WTC11 (cell line): ENCODE results near the gene HOXD10.

Experiments used
- ATF3 ChIP-seq: sonication (generic); formaldehyde crosslinking; conservative IDR thresholded peaks from 2 replicates; pipeline ENCODE4 v1.8.1; 2022; ENCODE audit warnings: mild to moderate bottlenecking, missing genetic modification reagents
- ATF6 ChIP-seq: sonication (generic); formaldehyde crosslinking; IDR thresholded peaks from 2 replicates; pipeline ENCODE4 v1.8.1; 2023; ENCODE audit warnings: mild to moderate bottlenecking, missing genetic modification reagents
- CTCF ChIP-seq: fragments of 200-600 bp; IDR thresholded peaks from 2 replicates; pipeline ENCODE4 v1.8.0; 2022; ENCODE audit warnings: antibody characterized with exemption
- E2F5 ChIP-seq: sonication (generic); formaldehyde crosslinking; IDR thresholded peaks from 2 replicates; pipeline ENCODE4 v1.8.1; 2022; ENCODE audit warnings: mild to moderate bottlenecking, moderate library complexity, missing genetic modification reagents
- FOXJ3 ChIP-seq: sonication (generic); formaldehyde crosslinking; IDR thresholded peaks from 2 replicates; pipeline ENCODE4 v1.9.0; 2021; ENCODE audit warnings: missing genetic modification reagents, mild to moderate bottlenecking, borderline replicate concordance
- FOXK1 ChIP-seq: sonication (generic); formaldehyde crosslinking; IDR thresholded peaks from 2 replicates; pipeline ENCODE4 v1.8.0; 2022; ENCODE audit warnings: mild to moderate bottlenecking, moderate library complexity, missing genetic modification reagents
- FOXP4 ChIP-seq: sonication (generic); formaldehyde crosslinking; IDR thresholded peaks from 2 replicates; pipeline ENCODE4 v1.8.0; 2022; ENCODE audit warnings: mild to moderate bottlenecking, missing genetic modification reagents
- IRF1 ChIP-seq: sonication (generic); formaldehyde crosslinking; IDR thresholded peaks from 2 replicates; pipeline ENCODE4 v1.8.0; 2023; ENCODE audit warnings: missing genetic modification reagents
- NFE2L1 ChIP-seq: sonication (generic); formaldehyde crosslinking; IDR thresholded peaks from 2 replicates; pipeline ENCODE4 v1.8.1; 2023; ENCODE audit warnings: missing genetic modification reagents
- NR2C2 ChIP-seq: sonication (generic); formaldehyde crosslinking; IDR thresholded peaks from 2 replicates; pipeline ENCODE4 v1.8.0; 2022; ENCODE audit warnings: mild to moderate bottlenecking, missing genetic modification reagents
- SMAD3 ChIP-seq: sonication (generic); formaldehyde crosslinking; IDR thresholded peaks from 2 replicates; pipeline ENCODE4 v1.8.0; 2022; ENCODE audit warnings: missing genetic modification reagents, mild to moderate bottlenecking, borderline replicate concordance

GRCh38 chr2:176130147-176130956 is 13.8 kb downstream of the HOXD10 start:
- TF ChIP-seq CTCF (no peak), ATF6 (CRISPR knock-in tag) (no peak), NFE2L1 (CRISPR knock-in tag) (no peak), SMAD3 (CRISPR knock-in tag) (no peak), ATF3 (CRISPR knock-in tag) (no peak), FOXP4 (CRISPR knock-in tag) (no peak), NR2C2 (CRISPR knock-in tag) (no peak), FOXJ3 (no peak), IRF1 (CRISPR knock-in tag) (no peak), E2F5 (CRISPR knock-in tag) (no peak), FOXK1 (CRISPR knock-in tag) (no peak)
